Ovary (tissue), 9 donors: ENCODE measurements around the gene TMEM236. TPM values are rescaled to one million over a fixed set of nuclear protein-coding genes. Genes with fewer than 3 reads are reported as not detected.

Source experiments
- DNase-seq, 5 donors: peaks; one replicate each; pipeline ENCODE4 v3.0.0-alpha.2; 2019 to 2020
- H3K27ac ChIP-seq, 2 donors: fragments of 200-600 bp; one replicate each; pipeline versions ENCODE4 v1.5.1 to v1.8.0; 2019 to 2022
- H3K27me3 ChIP-seq: fragments of 200-600 bp; one replicate; pipeline ENCODE4 v1.8.0; 2022
- H3K36me3 ChIP-seq: fragments of 200-600 bp; sonication (generic); one replicate; pipeline ENCODE4 v1.5.1; 2019
- H3K4me1 ChIP-seq: one replicate; pipeline ENCODE4 v1.8.1; 2013; ENCODE audit warnings: mild to moderate bottlenecking, moderate library complexity; ENCODE audit not compliant: insufficient read depth
- H3K4me3 ChIP-seq: fragments of 200-600 bp; sonication (generic); one replicate; pipeline ENCODE4 v1.5.1; 2017
- H3K9me3 ChIP-seq, 2 donors: fragments of 200-600 bp in 1 of 2; sonication (generic) in 1 of 2; one replicate each; pipeline versions ENCODE4 v1.5.1 to v1.8.1; 2013 to 2019; ENCODE audit warnings: mild to moderate bottlenecking in 1 of 2, moderate library complexity in 1 of 2
- EP300 ChIP-seq: sonication (generic); formaldehyde crosslinking; IDR thresholded peaks from one replicate; pipeline ENCODE4 v1.6.1; 2017; ENCODE audit warnings: antibody characterized with exemption
- POLR2A ChIP-seq: fragments of 450-650 bp; IDR thresholded peaks from one replicate; pipeline ENCODE4 v1.6.1; 2017; ENCODE audit warnings: antibody characterized with exemption, mild to moderate bottlenecking, moderate library complexity
- WGBS, 3 donors: extraction: QIAGEN DNeasy Blood & Tissue Kit in 1 of 3; methylation state at CpG; one replicate each; pipeline versions ENCODE4 v1.1.5 to v1.1.7; 2013 to 2017; 5-methylcytosine and 5-hydroxymethylcytosine counted together
- intact Hi-C, 4 donors: fragments of 100-400 bp; cut with DNase I; formaldehyde crosslinking; loops; one replicate each; pipeline versions ENCODE4 v1.11.0 to v1.15.1; 2022 to 2023
- polyA plus RNA-seq, 2 donors: library from polyadenylated mRNA; stranded (reverse); fragments of 200-250 nt in 1 of 2; fragments of 350-450 nt in 1 of 2; fragmentation: Illumina TruSeq in 1 of 2; extraction: RNeasy Lipid Tissue Mini Kit (QIAGEN cat#74804) in 1 of 2; gene quantifications; one replicate each; pipeline ENCODE4 v1.2.3, GENCODE V29; 2013 to 2014
- total RNA-seq, 7 donors: library from RNA; depleted of rRNA in 2 of 7; stranded (reverse); fragments of >200 nt in 2 of 7; fragmentation: NEBNext Ultra II Directional in 3 of 7; extraction: Animal tissue kit (Norgen Biotek cat#: 25700) in 3 of 7; gene quantifications; one replicate each; pipeline versions ENCODE4 v1.1.0 to v1.2.4, GENCODE V29; 2016 to 2023
- TF ChIP-seq, protein P1 (sequence below), 3 donors: fragments of 450-650 bp in 2 of 3; fragments of 200-600 bp in 1 of 3; IDR thresholded peaks; one replicate each; pipeline versions ENCODE4 v1.5.1 to v1.8.0; 2016 to 2022; ENCODE audit warnings: antibody characterized with exemption in 3 of 3, mild to moderate bottlenecking in 1 of 3
- donor health status: DM: no; HTN: no; CAD: no; lungs with moderate emphysema.
- donor health status: DM: no; HTN: no; CAD: no.
- donor health status: Bipolar disorder and iron deficiency.
- donor health status: DM: yes; HTN: yes; CAD: no.
- donor health status: DM: no; HTN: no; CAD: no.
- donor health status: DM: yes; HTN: yes; CAD: no.

TMEM236 gene
- total and polyA plus RNA-seq, 9 donors = 0.11 to 0.72 (median 0.32) TPM

DNA sequence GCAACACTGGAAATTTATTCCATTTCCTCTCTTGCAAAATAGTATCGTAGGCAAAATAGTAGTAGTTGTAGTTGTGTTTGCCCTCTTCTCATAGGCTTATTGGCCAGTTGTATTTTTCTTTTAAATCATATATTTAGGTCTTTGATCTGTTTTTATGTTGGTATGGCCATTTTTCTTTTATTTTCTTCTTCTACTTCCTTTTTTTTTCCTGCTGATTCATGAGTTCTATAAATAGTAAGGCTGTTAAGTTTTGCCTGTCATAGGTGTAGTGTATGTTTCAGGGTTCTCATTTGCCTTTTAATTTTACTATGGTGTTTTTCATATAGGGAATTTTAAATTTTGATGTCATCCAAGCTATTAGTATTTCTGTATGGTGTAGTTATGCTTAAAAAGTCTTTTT, 31.8 kb downstream of the TMEM236 start:
- intact Hi-C loops = no loop called here
- Histone ChIP-seq H3K4me1 (no peaks in the 10 kb centered on the region), H3K27me3 (no peaks in the 10 kb centered on the region), H3K9me3 (no peaks in the 10 kb centered on the region), H3K27ac (no peak overlapping the region), H3K4me3 (no peak overlapping the region), H3K36me3 (no peaks in the 10 kb centered on the region)
- no peak for DNase-seq
- WGBS, 3 donors = 67 to 80% (median 71%) methylated on average over 1 of the region's 1 CpG
- TF ChIP-seq, protein P1, sequence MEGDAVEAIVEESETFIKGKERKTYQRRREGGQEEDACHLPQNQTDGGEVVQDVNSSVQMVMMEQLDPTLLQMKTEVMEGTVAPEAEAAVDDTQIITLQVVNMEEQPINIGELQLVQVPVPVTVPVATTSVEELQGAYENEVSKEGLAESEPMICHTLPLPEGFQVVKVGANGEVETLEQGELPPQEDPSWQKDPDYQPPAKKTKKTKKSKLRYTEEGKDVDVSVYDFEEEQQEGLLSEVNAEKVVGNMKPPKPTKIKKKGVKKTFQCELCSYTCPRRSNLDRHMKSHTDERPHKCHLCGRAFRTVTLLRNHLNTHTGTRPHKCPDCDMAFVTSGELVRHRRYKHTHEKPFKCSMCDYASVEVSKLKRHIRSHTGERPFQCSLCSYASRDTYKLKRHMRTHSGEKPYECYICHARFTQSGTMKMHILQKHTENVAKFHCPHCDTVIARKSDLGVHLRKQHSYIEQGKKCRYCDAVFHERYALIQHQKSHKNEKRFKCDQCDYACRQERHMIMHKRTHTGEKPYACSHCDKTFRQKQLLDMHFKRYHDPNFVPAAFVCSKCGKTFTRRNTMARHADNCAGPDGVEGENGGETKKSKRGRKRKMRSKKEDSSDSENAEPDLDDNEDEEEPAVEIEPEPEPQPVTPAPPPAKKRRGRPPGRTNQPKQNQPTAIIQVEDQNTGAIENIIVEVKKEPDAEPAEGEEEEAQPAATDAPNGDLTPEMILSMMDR (IDR thresholded peaks at IDR 0.05) = no peak
- no peak for TF ChIP-seq EP300
- no peak for TF ChIP-seq POLR2A

DNA sequence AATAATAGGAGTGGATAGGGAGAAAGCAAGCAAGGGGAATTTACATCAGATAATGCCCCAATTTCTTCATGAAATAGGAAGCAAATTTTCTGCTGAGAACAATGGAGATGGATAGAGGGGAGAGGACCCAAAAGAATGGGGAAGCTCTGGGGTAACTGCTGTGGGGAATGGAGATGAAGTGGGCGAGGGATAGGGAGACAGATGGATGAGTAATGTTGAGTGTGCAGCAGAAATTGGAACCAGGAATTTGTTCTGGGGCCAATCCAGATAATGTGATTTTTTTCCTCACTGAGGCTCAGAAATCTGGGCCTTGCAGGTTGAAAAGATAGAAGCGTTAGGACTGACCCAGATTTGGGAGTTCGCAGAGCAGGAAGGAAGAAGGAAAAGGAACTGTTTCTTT, 32.7 kb downstream of the TMEM236 start:
- DNase-seq = no peak
- intact Hi-C loops = loop anchor here in 1 of 4 donors (1.0 kb wide), 1 partner anchor 23 kb away; no protein-coding TSS in a partner anchor
- no peak overlapping the region for H3K27ac ChIP-seq
- H3K27me3 ChIP-seq = no peaks in the 10 kb centered on the region
- H3K36me3 ChIP-seq = no peaks in the 10 kb centered on the region
- TF ChIP-seq, protein P1 (IDR thresholded peaks at IDR 0.05) = no peak
- TF ChIP-seq EP300 = no peak
- no peak overlapping the region for H3K4me3 ChIP-seq
- no peaks in the 10 kb centered on the region for H3K9me3 ChIP-seq
- WGBS, 3 donors = 66 to 87% (median 85%) methylated on average over 3 of the region's 3 CpGs
- H3K4me1 ChIP-seq = no peaks in the 10 kb centered on the region

DNA sequence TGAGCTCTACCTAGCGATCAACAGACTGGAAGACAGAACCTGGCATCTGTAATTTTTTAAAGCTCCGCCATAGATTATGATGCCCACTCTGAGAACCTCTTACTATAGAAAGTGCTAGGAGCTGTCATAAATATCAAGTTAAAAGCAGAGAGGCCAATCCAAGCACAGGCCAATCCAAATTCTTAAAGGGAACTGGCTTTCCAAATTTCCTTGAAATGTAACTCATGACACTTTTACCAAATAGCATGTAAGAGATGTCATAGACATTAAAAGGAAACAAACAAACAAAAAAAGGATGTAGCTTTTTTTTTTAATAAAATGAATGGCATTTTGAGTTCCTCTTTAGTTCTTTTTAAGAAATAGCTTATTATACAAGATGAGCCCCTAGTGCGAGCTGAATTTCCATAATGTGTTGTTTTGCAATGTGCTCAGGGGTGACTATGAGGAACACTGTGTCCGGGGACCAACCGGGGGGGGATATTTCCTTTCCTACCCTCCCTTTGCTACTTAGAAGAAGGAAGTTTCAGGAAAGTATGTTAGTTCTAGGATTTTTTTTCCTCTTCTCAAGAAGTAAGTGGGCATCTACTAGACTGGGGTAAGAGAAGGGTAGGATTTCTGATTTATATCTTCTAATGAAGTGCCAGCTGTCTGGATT, 33.4 kb downstream of the TMEM236 start:
- TF ChIP-seq POLR2A = no peak
- TF ChIP-seq, protein P1 (IDR thresholded peaks at IDR 0.05) = no peak
- no peak for TF ChIP-seq EP300
- no peak overlapping the region for H3K4me3 ChIP-seq
- no peak overlapping the region for H3K27ac ChIP-seq
- intact Hi-C loops = loop anchor here in 1 of 4 donors (1.0 kb wide), 1 partner anchor 22 kb away; no protein-coding TSS in a partner anchor
- no peaks in the 10 kb centered on the region for H3K4me1 ChIP-seq
- no peak for DNase-seq
- H3K36me3 ChIP-seq = no peaks in the 10 kb centered on the region
- H3K27me3 ChIP-seq = no peaks in the 10 kb centered on the region
- no peaks in the 10 kb centered on the region for H3K9me3 ChIP-seq
- 88 to 89% (median 88%) methylated on average over 5 of the region's 5 CpGs for WGBS, 3 donors

DNA sequence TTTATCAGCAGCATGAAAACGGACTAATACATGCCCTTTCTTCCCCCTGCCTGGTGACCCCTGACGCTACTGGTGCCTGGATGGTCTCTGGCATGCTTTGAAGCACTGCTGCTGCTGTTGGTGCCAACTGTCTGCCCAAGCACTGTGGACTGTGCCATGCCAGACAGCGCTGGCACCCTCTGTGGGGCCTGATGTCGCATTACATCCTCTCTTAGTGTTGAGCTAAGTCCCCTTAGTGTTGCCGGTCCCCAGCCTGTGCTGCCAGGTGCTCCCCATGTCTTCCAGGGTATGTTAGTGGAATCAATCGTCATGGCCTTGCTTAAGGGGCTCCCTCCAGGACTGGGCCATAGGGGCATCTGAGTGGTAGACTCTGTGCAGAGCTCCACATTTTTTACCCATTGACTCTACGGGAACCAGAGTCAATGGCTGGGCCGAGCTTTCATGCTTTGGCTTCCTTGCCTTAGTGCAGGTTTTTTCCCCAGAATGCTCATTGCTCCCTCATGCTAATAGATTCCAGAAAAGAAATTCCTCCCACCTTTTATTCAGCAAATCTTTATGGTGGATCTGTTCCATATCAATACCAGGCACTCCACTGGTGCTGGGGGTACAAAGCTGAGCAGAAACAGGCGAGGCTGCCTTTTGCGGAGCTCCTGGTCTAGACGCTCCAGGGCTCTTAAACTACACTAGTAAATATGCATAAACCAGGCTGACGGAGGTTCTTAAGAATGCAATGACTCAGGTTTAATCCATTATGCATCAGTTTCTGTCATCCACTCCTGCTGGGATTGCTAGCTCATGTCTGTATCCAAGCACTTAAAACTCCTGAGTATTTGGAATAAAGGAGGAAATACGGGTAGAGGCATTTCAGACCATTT, 35.3 kb downstream of the TMEM236 start:
- no peaks in the 10 kb centered on the region for H3K9me3 ChIP-seq
- H3K36me3 ChIP-seq = no peaks in the 10 kb centered on the region
- whole genome bisulfite sequencing, 3 donors = 87 to 89% (median 89%) methylated on average over 13 of the region's 13 CpGs
- no peak for DNase-seq
- intact Hi-C loops = no loop called here
- H3K4me3 ChIP-seq = no peak overlapping the region
- TF ChIP-seq, protein P1 (IDR thresholded peaks at IDR 0.05) = no peak
- TF ChIP-seq POLR2A (no peak), EP300 (no peak)
- no peaks in the 10 kb centered on the region for H3K27me3 ChIP-seq
- no peak overlapping the region for H3K27ac ChIP-seq
- H3K4me1 ChIP-seq = no peaks in the 10 kb centered on the region
